ENCODE measurements around the gene RARB.

Gene RARB

DNA sequence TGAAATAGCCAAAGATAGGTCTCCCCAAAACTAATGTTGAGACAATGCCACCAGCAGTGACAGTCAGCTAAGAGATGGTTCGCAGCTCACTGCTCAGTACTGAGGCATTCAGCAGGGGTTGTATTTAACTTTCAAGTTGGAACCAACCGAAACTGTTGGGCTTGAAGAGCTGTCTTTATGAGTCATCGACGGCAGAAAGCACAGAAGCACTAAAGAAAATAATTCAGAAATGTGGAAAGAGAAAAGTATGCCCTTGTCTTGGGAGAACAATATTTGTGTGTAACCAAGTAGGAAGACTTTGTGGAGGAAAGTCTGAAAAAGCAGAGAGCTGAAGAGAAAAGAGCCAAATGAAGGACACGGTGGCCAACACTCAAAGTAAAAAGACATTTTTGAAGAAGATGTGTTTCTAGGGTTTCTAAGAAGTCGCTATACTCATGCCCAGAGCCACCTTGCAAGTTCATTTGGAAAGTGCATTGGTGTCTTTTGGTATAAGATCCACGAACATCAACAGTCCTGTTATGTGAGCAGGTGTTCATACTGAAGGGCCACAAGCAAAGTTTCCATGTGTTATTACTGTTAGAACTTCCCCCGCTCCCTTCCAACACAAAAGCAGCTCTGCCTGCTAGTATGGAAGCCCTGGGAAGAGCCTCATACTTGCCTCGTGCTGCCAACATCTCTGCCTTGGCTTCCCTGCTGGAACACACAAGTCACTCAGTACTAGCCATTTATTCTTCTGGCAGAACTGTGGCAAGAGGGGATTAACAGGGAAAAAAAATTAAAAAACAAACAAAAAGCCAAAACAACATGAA, 4.1 kb upstream of the RARB start:
- DNase-seq, result no peak

DNA sequence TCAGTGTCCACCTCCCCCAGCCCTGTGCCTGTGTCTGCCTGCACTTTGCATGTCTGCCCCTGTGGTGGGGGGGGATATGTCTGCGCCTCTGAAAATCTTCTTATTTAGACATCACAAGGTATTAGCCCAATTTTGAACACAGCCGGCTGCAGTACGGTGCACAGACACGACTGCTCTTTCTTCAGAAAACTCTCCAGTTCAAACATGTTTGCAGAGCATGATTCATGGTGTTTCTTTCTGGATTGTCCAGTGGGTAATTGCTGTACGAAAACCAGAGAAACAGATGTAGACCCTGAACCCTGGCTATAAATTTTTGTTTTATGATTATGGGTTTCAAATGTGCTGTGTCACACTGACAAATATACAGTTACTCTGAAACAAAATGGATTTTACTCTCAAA, 3.4 kb upstream of the RARB start:
- no peak for DNase-seq

DNA sequence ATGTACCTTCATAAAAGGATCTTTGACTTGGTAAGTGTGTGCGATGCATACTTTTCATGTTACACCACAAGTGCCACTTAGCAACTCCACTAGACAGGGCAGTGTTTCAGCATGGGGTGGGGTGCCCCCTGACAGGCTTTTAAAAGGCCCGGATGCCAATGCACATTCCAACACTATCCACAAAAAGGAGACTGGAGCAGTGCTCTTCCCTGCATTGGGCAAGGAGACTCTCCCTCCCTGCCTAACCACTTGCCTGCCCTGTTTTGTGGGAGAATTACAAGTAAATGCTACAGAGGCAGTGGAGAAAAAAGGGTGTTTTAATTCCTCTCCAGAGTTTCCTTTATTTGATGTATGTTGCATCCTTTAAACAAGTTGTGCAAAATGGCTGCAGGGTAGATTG, 1.7 kb upstream of the RARB start:
- DNase-seq, result no peak

DNA sequence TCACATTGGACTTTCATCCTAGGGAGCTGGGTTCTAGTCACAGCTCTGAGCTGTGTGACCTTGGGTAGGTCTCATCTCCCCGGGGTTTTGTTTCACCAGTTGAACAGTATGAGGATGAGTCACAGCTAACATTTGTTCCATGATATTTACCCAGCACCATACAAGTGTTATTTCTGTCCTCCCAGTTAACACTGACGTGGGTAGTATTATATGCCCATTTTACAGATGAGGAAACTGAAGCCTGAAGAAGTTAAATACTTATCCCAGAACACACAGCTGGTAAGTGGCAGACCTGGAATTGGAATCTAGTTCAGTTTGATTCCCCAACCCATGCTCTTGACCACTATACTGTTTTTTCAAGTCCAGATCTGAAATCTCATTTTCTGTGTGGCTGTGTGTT, 908 bp upstream of the RARB start:
- no peak for DNase-seq

DNA sequence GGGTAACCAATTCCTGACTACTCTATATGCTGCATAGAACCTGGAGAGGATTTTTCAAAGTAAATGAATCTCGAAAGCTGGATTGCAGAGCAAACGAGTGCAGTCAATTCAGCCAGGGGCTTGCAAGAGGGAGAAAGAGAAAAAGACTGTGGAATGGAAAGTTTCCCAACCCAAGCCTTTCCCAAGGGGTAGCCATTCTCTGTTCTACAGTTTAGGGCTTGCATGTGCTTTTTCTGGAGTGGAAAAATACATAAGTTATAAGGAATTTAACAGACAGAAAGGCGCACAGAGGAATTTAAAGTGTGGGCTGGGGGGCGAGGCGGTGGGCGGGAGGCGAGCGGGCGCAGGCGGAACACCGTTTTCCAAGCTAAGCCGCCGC, 511 bp upstream of the RARB start:
- no peak for DNase-seq

DNA sequence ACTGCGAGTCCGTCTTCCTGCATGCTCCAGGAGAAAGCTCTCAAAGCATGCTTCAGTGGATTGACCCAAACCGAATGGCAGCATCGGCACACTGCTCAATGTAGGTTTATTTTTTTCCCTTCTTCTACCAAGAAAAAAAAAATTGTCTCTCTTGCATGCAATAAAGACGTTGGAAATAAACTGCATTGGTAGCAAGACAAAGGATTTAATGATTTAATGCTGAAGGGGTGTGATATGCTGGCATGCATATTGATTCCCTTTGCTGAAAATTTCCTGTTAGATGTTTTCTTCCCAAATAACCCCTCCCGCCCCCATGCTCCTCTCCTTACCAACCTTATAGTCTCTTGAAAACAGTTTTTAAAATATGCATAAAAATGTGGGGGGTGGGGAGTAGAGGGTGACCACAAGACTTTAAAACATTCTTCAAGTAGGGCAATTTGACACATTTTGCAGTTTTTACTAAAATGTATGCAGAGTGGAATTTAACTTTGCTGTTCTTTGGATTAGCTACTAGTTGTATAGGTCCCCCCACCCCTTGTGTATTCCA, 799 bp downstream of the RARB start:
- DNase-seq, result no peak

DNA sequence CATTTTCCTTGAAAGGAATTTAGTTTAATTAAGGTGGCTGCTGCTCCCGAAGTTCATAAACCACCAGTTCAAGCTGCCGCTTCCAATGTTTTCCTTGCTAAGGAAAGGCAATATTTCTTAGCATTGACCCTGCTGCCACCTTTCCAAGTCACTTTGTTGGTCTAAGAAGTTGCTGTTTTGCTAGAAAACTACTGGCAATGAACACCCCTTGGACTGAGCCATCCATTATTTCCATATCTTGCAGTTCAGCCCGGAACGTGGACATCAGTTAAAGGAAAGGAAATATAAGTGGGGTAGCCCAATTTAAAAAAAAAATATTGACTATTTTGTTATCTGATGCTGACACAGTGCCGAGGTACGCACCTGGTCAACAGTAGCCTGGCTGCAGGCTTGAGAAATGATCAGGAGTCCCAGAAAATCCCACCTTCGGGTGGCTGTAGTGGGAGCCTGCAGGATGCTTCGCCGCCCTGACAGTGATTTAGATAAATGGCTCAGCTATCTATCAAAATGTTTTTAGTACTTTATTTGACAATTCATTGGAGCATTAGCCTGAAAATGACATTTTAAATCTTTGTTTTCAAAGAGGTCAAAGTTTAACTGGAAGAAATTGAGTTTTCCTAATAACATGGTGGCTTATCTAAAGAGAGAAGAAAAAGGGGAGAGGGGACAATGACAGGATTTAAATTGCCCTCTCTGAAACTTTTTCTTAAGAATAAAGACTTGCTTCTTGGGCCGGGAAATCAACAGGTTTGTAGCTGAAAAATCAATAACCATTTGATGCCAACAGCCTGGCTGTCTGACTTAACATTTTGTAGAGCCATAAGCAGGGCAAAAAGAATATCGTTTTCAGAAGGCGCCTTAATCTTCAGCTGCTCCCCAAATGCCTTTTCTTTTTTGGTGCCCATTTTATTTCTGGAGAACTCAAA, 1.6 kb downstream of the RARB start:
- no peak for DNase-seq

DNA sequence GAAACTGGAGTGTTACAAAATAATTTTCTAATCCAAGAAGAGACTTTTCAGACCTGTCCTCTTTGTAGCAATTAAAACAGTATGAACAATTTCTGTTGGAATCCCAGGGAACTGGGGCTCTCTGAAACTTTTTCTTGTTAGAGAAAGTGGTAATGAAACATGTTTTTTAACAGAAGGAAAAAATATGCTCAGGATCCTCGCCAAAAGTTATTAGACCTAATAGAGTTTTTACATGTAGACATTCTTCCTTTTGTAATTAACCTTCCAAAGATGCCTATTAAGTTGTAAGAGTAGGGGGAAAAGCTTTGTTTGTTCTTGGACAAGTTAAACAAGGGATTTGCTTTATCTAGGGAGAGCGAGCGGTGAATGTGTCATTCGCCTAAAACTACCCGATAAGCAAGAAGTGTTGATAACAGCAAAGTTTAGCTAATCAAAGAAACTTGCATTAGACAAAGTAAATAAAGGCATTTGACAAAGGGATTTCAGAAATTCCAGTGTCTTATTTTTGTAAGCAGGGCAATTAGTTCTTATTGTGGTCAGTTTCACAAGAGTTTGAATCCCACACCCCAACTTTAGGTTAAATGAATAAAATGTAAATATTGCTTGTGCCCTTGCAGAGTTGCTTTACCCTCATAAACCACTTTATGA, 2.3 kb downstream of the RARB start:
- DNase-seq, result no peak

DNA sequence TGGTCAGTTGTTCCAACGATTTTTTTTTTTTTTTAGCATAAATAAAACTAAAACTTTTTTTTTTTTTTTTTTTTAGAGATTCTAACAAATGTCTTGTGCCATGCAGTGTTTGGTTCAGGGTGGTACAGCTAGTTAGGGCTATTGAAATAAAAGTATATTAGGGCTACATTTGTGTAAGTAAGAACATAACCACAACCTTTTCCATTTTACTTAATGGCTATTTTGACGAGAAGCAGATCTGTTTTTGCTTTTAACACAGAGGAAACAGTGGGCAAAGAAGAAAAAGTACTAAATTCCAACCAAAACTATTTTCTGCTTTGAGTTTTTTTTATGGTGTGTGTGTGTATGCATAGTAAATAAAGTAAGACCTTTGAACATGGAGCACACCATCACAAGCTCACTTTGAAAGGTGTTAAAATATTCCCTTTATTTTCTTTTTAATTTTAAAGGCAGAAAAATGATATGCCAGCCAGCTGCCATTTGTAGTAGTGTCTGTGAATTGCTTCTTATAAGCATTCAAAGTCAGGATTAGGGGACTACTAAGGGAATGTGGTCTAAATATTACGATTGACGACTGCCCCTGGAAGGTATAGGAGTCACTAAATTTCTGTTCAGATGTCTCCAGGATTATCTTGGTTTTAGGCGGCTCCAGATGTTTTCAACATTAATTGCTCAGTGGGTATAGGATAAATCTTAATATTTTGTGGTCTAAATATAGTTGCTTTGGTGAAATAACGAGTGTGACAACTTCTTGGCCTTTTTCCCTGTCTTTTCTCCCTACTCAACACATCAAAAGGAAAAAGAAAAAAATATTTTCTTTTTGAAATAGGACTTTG, 3.1 kb downstream of the RARB start:
- DNase-seq, result no peak

DNA sequence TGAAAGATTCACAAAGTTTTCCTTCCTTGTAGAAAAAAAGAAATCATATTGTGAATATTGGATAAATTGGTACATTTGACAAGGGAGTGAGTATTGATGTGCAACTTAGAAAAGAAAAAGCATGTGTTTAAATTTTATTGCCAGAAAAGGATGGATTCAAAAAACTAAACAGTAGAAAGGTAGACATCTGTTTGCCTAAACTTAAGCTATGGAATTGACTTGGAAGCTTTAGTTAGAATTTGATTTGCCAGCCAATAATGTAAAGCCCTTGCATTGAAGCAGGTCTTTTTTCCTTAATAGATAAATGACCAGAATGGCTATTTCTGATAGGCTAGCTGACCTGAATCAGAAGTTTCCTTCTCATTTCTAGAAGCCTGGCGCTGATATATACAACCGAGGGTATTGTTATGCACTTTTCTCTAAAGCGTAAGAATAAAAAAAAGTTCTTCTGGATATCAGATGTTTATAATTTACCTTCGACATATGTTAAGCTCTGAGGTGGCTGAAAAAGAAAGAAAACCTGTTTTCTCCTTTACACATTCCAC, 4.2 kb downstream of the RARB start:
- DNase-seq, result no peak

DNA sequence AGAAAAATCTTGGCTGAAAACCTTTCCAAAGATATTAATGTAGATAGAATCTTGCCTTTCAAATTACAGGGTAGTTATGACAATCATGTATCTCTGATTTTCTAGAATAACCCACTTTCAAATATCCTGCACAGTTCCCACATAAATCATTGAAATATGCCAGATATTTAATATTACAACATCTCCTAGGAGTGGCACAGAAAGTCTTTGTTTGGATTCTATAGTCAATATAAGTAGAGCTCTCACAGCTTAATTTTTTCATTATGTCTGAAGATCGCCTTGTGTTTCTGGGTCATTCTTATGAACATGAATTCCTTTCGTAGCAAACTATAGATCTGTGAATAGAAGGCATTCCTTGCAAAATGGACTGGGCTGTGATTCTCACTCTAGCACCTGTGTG, 5.0 kb downstream of the RARB start:
- no peak for DNase-seq

DNA sequence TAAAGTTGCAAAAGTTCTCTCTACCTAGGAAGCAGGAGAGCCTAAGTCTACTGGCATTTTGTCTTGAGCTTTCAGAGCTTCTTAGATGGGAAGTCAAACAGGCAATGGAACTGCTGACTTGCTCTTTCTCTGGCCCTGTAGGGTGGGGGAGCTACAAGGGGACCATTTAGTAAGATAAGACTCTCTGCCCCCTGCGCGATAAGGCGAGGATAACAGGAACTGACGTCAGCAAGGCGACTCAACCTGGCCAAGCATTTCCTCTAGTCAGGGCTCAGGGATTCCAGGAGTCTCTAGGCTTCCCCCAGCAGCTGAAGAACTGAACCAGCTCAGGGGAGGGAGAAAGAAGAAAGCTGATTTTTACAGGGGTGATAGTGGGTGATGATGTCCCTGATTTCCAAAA, 5.8 kb downstream of the RARB start:
- DNase-seq, result no peak

DNA sequence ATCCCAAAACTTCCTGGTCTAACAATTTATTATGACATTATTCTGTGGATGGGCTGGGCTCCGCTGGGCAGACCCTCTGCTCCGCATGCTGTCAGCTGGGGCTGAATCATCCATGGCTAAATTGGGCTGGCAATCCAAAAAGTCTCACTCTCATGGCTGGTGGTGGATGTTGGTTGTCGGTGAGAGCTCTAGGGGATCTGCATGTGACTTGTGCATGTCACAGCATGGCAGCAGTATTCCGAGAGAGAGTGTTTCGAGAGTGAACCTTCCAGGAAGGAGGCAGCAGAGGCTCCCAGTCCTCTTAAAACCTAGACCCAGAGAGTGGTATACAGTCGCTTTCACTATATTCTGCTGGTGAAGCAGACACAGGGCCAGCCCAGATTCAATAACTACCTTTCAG, 9.9 kb downstream of the RARB start:
- DNase-seq, result no peak

DNA sequence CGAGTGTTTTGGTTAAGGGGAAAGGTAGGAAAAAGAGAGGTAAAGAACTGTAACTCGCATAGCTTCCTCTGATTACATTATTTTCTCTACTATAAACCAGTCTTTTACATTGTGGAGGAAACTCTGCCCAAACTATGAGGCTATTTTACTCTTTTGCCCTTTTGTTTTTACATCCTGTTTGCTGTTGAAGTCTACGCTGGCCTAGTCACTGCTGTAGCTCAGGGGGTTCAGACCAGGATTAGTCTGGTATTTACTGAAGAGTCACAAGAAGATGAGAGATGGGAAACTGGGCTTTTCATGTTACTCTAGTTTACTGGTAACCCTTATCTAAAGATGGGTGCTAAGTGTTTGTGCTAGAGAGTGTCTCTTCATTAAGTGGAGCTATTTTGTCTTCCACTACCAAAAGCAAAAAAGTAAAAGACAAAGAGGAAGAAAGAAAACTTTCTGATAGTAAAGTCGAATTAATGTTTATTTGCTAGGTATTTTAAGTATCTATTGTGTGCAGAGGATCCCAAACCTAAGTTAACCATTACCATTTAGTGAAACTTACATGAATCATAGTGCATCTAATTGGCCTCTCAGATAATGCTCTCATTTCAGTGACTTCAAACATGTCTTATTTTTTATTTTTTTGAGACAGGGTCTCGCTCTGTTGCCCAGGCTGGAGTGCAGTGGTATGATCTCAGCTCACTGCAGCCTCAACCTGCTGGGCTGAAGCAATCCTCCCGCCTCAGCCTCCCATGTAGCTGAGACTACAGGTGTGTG, 10.9 kb downstream of the RARB start:
- DNase-seq, result no peak

DNA sequence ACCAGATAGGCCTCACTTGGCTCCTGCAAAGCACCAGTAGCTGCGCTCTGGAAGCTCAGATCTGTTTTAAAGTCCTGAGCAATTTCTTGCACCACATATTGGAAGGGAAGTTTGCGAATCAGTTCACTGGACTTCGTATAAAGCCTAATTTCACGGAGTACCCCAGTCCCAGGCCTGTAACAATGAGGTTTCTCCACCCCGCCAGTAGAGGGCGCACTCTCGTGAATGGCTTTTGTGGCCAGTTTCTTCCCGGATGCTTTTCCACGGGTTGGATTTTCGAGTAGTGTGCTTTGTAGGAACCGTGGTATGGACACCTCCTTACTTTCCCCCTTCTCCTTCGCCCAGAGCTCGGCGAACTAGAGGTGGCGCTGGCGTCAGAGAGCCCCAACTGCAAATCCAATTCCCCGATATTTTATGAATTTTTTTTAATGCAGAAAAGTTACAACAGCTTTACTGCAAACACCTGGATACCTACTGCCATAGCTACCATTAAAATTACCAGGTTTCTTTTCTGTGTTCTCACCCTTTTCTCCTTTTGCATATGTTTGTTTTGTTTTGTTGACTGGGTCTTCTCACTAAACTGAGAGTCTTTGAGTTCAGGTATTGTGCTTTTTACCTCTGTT, 13.3 kb downstream of the RARB start:
- DNase-seq, result no peak

DNA sequence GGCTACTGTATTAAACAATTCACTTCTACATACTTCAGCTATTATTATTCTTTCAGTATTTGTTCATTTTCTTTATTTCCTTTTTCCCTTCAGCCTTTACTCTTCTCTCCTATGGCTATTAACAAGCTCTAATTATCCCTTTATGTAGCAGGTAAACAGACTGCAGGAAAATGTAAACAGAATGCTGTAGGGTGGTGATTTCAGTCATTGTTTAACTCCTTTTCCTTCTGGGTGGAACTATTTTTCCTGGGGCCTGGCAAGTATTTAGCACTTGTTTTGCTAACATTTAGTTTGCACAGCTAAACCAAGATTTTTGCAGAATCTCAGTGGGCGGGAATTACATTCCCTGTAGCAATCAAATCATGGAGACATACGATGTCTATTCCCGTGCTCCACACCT, 14.4 kb downstream of the RARB start:
- DNase-seq, result no peak

DNA sequence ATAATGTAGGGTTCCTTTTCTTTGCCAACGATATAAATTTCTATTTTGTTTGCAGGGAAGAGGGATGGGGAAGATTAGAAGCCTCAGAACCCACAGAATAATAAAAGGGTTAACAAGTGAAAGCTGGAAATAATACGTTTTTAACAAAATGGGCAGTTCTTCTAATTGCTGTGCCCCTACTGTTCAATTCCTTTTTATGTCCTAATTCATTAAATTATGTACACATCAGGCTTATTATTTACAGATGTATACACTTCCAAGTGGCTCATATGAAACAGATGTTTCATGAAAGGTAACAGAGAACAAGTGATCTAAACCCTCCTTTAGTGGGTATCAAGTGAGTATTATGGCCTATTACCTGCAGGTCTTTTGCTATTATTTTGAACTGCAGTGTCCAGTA, 16.2 kb downstream of the RARB start:
- DNase-seq, result no peak

DNA sequence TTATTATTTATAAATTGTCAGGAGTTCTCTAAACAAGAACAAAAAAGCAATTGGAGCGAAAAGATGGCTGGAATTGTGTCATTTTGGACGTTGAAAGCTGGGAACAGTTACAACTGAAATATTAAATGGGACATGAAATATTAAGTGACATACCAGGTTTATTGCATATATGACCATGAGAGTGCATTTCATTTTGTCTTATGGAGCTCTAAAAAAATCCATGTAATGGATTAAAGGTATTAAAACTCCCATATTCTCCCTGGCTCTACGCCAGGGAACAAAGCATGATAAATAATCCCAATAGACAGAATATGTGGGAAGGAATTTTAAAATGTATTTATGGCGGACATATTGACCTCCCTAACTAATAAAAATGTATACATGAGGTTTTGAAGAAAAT, 17.7 kb downstream of the RARB start:
- no peak for DNase-seq

DNA sequence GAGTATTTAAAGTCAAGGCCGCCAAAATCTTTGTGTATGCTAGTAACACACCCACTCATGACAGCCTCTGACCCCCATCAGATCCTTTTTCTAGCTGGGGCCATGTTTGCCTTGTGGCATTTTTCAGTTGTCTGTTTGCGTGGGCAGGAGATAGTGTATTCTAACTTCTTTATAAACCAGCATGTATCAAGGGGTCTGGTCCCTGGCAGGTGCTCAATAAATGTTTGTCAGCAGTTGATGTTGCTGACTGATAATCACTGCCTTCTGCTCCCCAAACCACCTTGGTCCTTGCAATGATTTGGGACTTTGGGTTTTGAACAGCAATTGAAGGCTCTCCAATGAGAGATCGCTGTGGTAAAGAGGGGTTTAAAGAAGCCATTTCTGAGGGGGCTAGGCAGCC, 19.2 kb downstream of the RARB start:
- no peak for DNase-seq

DNA sequence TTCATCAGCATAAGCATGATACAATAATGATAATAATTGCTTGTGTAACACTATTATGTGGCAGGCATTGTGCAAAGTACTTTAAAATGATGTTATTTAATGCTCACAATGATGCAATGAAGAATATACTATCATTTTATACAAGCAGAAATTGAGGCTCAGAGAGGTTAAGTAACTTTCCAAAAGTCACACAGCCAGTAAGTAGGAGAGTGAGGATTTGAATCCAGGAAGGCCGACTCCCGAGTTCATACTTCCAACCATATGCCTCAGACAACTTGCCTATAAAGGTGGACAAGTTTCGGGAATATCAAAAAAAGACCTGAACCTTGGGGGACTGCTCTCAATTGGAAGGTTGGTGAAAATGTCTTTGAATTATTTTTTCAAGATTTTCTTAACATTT, 19.9 kb downstream of the RARB start:
- DNase-seq, result no peak

All from CD4-positive, alpha-beta T cell treated with Interleukin-4 for 1 hour (primary cell).